Neural crest cell (in vitro differentiated cells): ENCODE data around the gene CDKL1. TPM values are rescaled to one million over a fixed set of nuclear protein-coding genes. Genes with fewer than 3 reads are reported as not detected.

Experiments used
- DNase-seq: peaks from one replicate; pipeline ENCODE4 v3.0.0; 2021; ENCODE audit warnings: low read depth, mixed read lengths, low spot score
- H3K27ac Mint-ChIP-seq: one replicate; pipeline ENCODE4 v1.8.0; 2021; ENCODE audit warnings: mild to moderate bottlenecking, mixed read lengths; ENCODE audit not compliant: unreplicated experiment
- H3K27me3 Mint-ChIP-seq: 2 replicates; pipeline ENCODE4 v1.8.0; 2021; ENCODE audit warnings: low read depth, mild to moderate bottlenecking, mixed read lengths
- H3K36me3 Mint-ChIP-seq: 2 replicates; pipeline ENCODE4 v1.8.0; 2021; ENCODE audit warnings: low read depth, mild to moderate bottlenecking, mixed read lengths
- H3K4me1 Mint-ChIP-seq: 2 replicates; pipeline ENCODE4 v1.8.0; 2021; ENCODE audit warnings: mixed read lengths
- H3K4me3 Mint-ChIP-seq: one replicate; pipeline ENCODE4 v1.8.0; 2021; ENCODE audit warnings: mild to moderate bottlenecking, mixed read lengths
- H3K9me3 Mint-ChIP-seq: 2 replicates; pipeline ENCODE4 v1.8.0; 2021; ENCODE audit warnings: mixed read lengths
- long read RNA-seq: library from polyadenylated mRNA; unstranded; transcript quantifications from one replicate; pipeline ENCODE4 v2.0.0, GENCODE V29; 2020
- total RNA-seq: library from RNA; stranded (reverse); gene quantifications from 2 replicates; pipeline ENCODE4 v1.2.1, GENCODE V29; 2021
- TF ChIP-seq, protein P1 (sequence below): fragments of 200-600 bp; sonication (generic); conservative IDR thresholded peaks from 2 replicates; pipeline ENCODE4 v1.5.0; 2021; ENCODE audit warnings: antibody characterized with exemption, mild to moderate bottlenecking

Gene CDKL1
- 6.1 and 8.3 TPM in 2 replicates for total RNA-seq
- long read RNA-seq, partial matches to known transcripts: 0 of 5 reads
- long read RNA-seq, other reads (novel, unspliced or antisense): 5 of 5 reads

DNA sequence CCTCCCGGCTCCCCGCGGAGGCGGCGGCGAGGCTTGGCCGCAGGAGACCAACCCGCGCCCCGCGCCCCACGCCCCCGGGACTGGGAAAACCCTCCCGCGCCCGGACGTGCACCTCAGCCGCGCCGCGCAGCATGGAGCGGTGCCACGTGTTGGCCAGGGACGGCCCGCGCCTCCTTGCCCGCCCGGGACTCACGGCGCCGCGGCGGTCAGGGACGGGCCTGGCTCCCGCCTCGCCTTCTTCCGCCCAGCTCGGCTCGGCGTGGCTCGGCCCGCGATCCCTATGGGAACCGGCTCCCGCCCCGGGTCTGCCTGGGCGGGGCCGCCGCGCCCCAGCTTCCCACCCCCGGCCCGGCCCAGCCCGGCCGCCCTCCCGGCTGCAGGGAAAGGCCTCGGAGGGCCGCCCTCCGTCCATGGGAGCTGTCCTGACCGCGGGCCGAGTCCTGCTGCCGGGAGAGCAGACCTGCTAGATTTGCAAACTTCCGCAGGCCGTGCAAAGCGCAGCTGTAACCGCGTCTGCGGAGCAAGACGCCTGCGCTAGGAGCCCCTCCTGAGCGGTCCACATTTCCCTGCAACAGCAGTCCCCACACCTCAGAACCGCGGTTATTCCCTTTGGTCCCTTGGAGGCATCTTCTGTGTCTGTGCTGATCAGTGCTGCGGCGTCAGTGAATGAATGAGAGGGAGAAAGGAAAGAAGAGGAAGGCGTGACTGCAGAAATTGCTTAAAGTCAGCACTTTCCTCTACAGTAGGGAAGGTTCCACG lies at the start of gene CDKL1:
TSS of gene CDKL1 (minus strand) at position 251 of the 759 bp plus-strand sequence. CDS start 1,013 bp downstream, outside the sequence.
- Mint-ChIP-seq H3K27me3 (peaks cover 10% of the 10 kb centered on the region), H3K9me3 (no peaks in the 10 kb centered on the region), H3K36me3 (peaks cover 6% of the 10 kb centered on the region), H3K4me3 (peak within 1 kb of the TSS; percentile 92), H3K4me1 (peaks cover 24% of the 10 kb centered on the region), H3K27ac (peak within 1 kb of the TSS; percentile 92)
- peak; percentile 53 for DNase-seq
- TF ChIP-seq, protein P1, sequence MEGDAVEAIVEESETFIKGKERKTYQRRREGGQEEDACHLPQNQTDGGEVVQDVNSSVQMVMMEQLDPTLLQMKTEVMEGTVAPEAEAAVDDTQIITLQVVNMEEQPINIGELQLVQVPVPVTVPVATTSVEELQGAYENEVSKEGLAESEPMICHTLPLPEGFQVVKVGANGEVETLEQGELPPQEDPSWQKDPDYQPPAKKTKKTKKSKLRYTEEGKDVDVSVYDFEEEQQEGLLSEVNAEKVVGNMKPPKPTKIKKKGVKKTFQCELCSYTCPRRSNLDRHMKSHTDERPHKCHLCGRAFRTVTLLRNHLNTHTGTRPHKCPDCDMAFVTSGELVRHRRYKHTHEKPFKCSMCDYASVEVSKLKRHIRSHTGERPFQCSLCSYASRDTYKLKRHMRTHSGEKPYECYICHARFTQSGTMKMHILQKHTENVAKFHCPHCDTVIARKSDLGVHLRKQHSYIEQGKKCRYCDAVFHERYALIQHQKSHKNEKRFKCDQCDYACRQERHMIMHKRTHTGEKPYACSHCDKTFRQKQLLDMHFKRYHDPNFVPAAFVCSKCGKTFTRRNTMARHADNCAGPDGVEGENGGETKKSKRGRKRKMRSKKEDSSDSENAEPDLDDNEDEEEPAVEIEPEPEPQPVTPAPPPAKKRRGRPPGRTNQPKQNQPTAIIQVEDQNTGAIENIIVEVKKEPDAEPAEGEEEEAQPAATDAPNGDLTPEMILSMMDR: no peak

DNA sequence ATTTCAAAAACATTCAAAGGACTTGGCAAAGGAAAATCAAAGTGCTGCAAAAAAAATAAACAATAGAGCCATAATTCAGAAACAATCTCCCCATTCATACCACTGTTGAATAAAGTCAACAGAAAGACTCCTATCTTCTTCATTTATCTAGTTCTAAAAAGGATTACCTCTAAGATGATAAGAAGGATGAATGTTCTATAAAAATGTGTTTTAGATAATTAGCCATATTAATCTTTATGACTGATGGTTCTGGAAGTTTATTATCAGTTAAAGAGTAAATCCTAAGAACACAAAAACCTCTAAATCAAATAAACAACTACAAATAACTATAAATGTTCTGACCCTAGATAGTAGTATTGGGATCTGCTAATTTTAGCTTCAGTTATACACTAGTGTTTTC lies 37.8 kb upstream of the CDKL1 start:
- H3K9me3 Mint-ChIP-seq: peaks cover 11% of the 10 kb centered on the region

DNA sequence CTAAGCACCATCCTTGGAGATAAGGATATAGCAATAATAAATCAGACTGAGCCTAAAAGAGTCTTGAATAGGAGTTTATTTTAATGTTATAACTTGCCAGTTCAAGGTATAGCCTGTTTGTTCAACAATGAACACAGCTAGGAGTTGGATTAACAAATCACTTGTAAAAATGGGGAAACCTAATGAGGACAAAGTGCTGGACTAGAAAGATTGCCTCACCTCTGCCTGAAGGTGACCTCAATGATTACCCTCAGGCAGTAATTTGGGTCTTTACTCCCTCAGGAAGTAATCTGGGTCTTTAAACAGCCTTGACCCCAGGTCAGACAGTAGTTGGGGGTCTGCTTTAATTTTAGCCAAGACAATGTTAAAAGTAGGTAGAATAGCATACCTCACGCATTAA lies 35.5 kb upstream of the CDKL1 start:
- Mint-ChIP-seq H3K27me3 (no peaks in the 10 kb centered on the region), H3K4me1 (peaks cover 15% of the 10 kb centered on the region), H3K36me3 (peaks cover 26% of the 10 kb centered on the region), H3K27ac (no peak overlapping the region), H3K4me3 (no peak overlapping the region), H3K9me3 (peaks cover 2% of the 10 kb centered on the region)
- no peak for DNase-seq
- TF ChIP-seq, protein P1: no peak

More for the DNA sequence above, 37.8 kb upstream of the CDKL1 start:
- TF ChIP-seq, protein P1: no peak
- Mint-ChIP-seq H3K36me3 (peaks cover 40% of the 10 kb centered on the region), H3K4me3 (no peak overlapping the region), H3K27me3 (no peaks in the 10 kb centered on the region), H3K27ac (no peak overlapping the region), H3K4me1 (peaks cover 12% of the 10 kb centered on the region)
- DNase-seq: no peak

DNA sequence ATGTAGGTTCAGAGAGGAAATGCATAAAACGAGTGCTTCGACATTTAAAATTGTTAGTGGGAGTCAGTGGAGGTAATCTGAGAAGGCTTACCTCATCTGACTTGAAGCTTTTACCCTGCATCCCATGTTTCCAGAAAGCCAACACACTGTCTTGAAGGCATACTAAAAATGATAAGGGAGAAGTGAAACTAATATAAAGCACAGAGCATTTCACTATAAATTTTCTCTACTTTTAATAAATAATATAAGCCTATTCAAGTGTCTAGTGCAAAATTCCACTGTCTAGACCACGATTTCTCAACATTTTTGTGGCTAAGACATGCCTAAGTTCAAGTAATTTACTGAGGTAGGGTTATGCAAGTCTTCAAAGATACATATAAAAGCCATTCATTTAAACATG lies 29.1 kb upstream of the CDKL1 start:
- TF ChIP-seq, protein P1: no peak
- H3K27ac Mint-ChIP-seq: no peak overlapping the region
- no peaks in the 10 kb centered on the region for H3K27me3 Mint-ChIP-seq
- H3K4me1 Mint-ChIP-seq: peaks cover 14% of the 10 kb centered on the region
- H3K36me3 Mint-ChIP-seq: peaks cover 10% of the 10 kb centered on the region
- no peak overlapping the region for H3K4me3 Mint-ChIP-seq
- no peak for DNase-seq
- H3K9me3 Mint-ChIP-seq: no peaks in the 10 kb centered on the region

DNA sequence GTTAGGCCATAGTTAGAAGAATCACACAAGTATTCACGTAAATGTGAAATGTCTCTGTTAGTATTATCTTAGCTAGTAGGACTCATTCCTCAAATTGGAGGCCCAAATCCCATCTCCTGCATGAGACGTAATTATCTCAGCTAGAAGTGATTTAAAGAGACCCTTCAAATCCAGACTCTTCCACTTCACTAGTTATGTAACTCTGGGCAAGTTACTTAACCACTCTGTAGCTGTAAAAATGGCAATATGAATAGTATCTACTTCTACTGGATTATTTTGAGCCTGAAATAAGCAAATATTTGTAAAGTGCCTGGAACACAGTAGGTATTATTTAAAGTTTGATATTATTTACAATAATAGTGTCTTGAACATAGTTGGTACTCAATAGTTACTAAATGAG lies 28.4 kb upstream of the CDKL1 start:
- H3K9me3 Mint-ChIP-seq: no peaks in the 10 kb centered on the region
- no peaks in the 10 kb centered on the region for H3K27me3 Mint-ChIP-seq
- no peak overlapping the region for H3K4me3 Mint-ChIP-seq
- no peak overlapping the region for H3K27ac Mint-ChIP-seq
- peaks cover 10% of the 10 kb centered on the region for H3K36me3 Mint-ChIP-seq
- peaks cover 7% of the 10 kb centered on the region for H3K4me1 Mint-ChIP-seq
- no peak for DNase-seq
- TF ChIP-seq, protein P1: no peak
